ENCODE data around the gene TSPAN9.

TSPAN9 gene

GRCh38 chr12:3040026-3040656 lies 37.0 kb upstream of the TSPAN9 start:
- H3K9me3 ChIP-seq (ENCODE audit: control insufficient read depth, insufficient read depth, low read length), result no peaks in the 10 kb centered on the region
- peaks cover 8% of the 10 kb centered on the region for H3K36me3 ChIP-seq (ENCODE audit: insufficient read depth, low read length)
- no peaks in the 10 kb centered on the region for H3K4me1 ChIP-seq (ENCODE audit: insufficient read depth, low read length)
- no peak overlapping the region for H3K9ac ChIP-seq (ENCODE audit: low read depth, low read length)

- Histone ChIP-seq H3K36me3 (ENCODE audit: insufficient read depth, low read length) (peaks cover 6% of the 10 kb centered on the region), H3K9ac (ENCODE audit: low read depth, low read length) (no peak overlapping the region), H3K9me3 (ENCODE audit: control insufficient read depth, insufficient read depth, low read length) (no peaks in the 10 kb centered on the region), H3K4me1 (ENCODE audit: insufficient read depth, low read length) (no peaks in the 10 kb centered on the region)
Observed at GRCh38 chr12:3040663-3041544, 36.3 kb upstream of the TSPAN9 start.

GRCh38 chr12:3041558-3042164 lies 35.5 kb upstream of the TSPAN9 start:
- Histone ChIP-seq H3K9me3 (ENCODE audit: control insufficient read depth, insufficient read depth, low read length) (no peaks in the 10 kb centered on the region), H3K4me1 (ENCODE audit: insufficient read depth, low read length) (no peaks in the 10 kb centered on the region), H3K9ac (ENCODE audit: low read depth, low read length) (no peak overlapping the region), H3K36me3 (ENCODE audit: insufficient read depth, low read length) (peaks cover 6% of the 10 kb centered on the region)

DNA sequence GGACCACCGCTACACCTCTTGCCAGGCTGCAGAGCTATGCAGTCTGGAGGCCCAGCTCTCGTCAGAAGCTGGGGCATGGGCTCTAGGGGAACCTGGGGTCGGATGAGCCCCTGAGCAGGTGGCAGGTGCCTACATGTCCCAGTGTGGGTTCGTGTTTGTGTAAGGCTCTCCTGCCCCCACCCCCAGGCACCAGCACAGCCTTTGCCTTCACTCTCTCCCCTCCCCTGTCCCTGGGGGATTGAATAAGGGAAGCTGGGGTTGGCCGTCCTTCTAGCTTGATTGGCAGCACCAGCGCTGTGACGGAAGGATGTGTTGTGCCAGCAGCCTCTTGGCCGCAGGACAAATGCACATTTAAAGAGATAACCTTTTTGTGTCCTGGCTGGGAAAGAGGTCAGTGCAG lies 34.8 kb upstream of the TSPAN9 start:
- H3K9ac ChIP-seq (ENCODE audit: low read depth, low read length), result no peak overlapping the region
- H3K4me1 ChIP-seq (ENCODE audit: insufficient read depth, low read length), result peaks cover under 1% of the 10 kb centered on the region; the same call in 1 of the 2 replicates
- H3K36me3 ChIP-seq (ENCODE audit: insufficient read depth, low read length), result peaks cover 3% of the 10 kb centered on the region; the same call in 1 of the 2 replicates
- no peaks in the 10 kb centered on the region for H3K9me3 ChIP-seq (ENCODE audit: control insufficient read depth, insufficient read depth, low read length)

DNA sequence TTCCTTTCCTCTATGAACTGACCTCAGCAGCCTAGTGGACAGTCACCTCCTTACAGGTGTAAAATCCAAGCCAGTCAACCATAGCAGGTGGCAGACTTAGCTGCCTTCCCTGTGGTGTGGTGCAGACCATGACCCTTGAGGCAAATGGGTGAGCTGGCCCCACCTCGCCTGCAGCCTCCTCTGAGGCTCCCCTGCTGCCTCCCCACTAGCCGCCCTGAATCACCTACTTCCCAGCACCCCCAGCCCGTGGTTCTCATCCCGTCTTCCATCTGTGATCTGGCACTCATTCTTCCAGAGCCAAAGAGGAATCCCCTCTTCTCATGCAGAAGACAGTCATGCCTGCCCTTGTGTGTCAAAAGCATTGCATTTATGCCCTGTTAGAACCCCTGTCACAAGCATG lies 34.4 kb upstream of the TSPAN9 start:
- no peaks in the 10 kb centered on the region for H3K9me3 ChIP-seq (ENCODE audit: control insufficient read depth, insufficient read depth, low read length)
- H3K36me3 ChIP-seq (ENCODE audit: insufficient read depth, low read length), result no peaks in the 10 kb centered on the region; the same call in 1 of the 2 replicates
- peaks cover 5% of the 10 kb centered on the region; the same call in 1 of the 2 replicates for H3K4me1 ChIP-seq (ENCODE audit: insufficient read depth, low read length)
- H3K9ac ChIP-seq (ENCODE audit: low read depth, low read length), result no peak overlapping the region

DNA sequence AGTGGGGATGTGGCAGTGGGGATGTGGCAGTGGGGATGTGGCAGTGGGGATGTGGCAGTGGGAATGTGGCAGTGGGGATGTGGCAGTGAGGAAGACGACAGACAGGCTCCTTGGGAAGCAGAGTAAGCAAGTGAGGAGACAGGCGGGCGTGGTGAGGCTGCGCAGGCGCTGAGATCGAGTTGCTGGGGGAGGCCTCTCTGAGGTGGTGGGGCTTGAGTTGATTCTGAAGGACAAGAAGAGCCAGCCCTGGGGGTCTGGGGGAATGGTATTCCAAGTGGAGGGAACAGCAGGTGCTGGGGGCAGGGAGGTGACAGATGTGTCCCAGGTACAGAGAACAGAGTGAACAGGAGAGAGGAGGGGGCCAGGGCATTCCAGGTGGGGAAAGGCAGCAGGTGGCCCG lies 33.8 kb upstream of the TSPAN9 start:
- no peaks in the 10 kb centered on the region for H3K9me3 ChIP-seq (ENCODE audit: control insufficient read depth, insufficient read depth, low read length)
- no peaks in the 10 kb centered on the region; the same call in 1 of the 2 replicates for H3K36me3 ChIP-seq (ENCODE audit: insufficient read depth, low read length)
- H3K4me1 ChIP-seq (ENCODE audit: insufficient read depth, low read length), result peaks cover 8% of the 10 kb centered on the region; the same call in 1 of the 2 replicates
- H3K9ac ChIP-seq (ENCODE audit: low read depth, low read length), result no peak overlapping the region

- Histone ChIP-seq H3K9ac (ENCODE audit: low read depth, low read length) (no peak overlapping the region), H3K4me1 (ENCODE audit: insufficient read depth, low read length) (peaks cover 8% of the 10 kb centered on the region; the same call in 1 of the 2 replicates), H3K36me3 (ENCODE audit: insufficient read depth, low read length) (no peaks in the 10 kb centered on the region), H3K9me3 (ENCODE audit: control insufficient read depth, insufficient read depth, low read length) (no peaks in the 10 kb centered on the region)
Observed at GRCh38 chr12:3044141-3044630, 33.0 kb upstream of the TSPAN9 start.

DNA sequence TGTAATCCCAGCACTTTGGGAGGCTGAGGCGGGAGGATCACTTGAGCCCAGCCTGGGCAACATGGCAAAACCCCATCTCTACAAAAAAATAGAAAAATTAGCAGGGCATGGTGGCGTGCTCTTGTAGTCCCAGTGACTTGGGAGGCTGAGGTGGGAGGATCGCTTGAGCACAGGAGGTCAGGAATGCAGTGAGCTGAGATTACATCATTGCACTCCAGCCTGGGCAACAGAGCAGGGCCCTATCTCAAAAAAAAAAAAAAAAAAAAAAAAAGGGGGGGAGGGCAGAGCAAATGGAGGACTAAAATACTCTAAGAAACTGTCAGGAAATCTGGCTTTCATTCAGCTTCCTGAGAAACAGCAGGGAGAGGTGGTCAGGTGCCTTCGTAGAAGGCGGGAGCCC lies 31.7 kb upstream of the TSPAN9 start:
- Histone ChIP-seq H3K4me1 (ENCODE audit: insufficient read depth, low read length) (peaks cover 8% of the 10 kb centered on the region; the same call in 1 of the 2 replicates), H3K9me3 (ENCODE audit: control insufficient read depth, insufficient read depth, low read length) (no peaks in the 10 kb centered on the region), H3K36me3 (ENCODE audit: insufficient read depth, low read length) (no peaks in the 10 kb centered on the region), H3K9ac (ENCODE audit: low read depth, low read length) (no peak overlapping the region)

GRCh38 chr12:3045989-3046388 lies 31.2 kb upstream of the TSPAN9 start:
- H3K9ac ChIP-seq (ENCODE audit: low read depth, low read length), result no peak overlapping the region
- H3K4me1 ChIP-seq (ENCODE audit: insufficient read depth, low read length), result peaks cover 8% of the 10 kb centered on the region; the same call in 1 of the 2 replicates
- H3K36me3 ChIP-seq (ENCODE audit: insufficient read depth, low read length), result no peaks in the 10 kb centered on the region
- no peaks in the 10 kb centered on the region for H3K9me3 ChIP-seq (ENCODE audit: control insufficient read depth, insufficient read depth, low read length)

GRCh38 chr12:3046441-3047200 lies 30.6 kb upstream of the TSPAN9 start:
- H3K9ac ChIP-seq (ENCODE audit: low read depth, low read length), result no peak overlapping the region
- H3K4me1 ChIP-seq (ENCODE audit: insufficient read depth, low read length), result peaks cover 8% of the 10 kb centered on the region; the same call in 1 of the 2 replicates
- no peaks in the 10 kb centered on the region for H3K9me3 ChIP-seq (ENCODE audit: control insufficient read depth, insufficient read depth, low read length)
- no peaks in the 10 kb centered on the region for H3K36me3 ChIP-seq (ENCODE audit: insufficient read depth, low read length)

- Histone ChIP-seq H3K4me1 (ENCODE audit: insufficient read depth, low read length) (peaks cover 8% of the 10 kb centered on the region; the same call in 1 of the 2 replicates), H3K36me3 (ENCODE audit: insufficient read depth, low read length) (no peaks in the 10 kb centered on the region), H3K9me3 (ENCODE audit: control insufficient read depth, insufficient read depth, low read length) (no peaks in the 10 kb centered on the region), H3K9ac (ENCODE audit: low read depth, low read length) (no peak overlapping the region)
Observed at GRCh38 chr12:3047961-3048360, 29.2 kb upstream of the TSPAN9 start.

DNA sequence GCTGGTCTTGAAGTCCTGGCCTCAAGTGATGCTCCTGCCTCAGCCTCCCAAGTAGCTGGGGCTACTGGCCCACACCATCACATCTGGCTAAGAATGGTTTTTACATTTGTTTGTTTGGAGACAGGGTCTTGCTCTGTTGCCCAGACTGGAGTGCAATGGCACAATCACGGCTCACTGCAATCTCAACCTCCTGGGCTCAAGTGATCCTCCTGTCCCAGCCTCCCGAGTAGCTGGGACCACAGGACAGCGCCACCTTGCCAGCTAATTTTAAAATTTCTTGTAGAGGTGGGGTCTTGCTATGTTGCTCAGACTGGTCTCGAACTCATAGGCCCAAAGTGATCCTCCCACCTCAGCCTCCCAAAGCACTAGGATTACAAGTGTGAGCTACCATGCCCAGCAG lies 28.6 kb upstream of the TSPAN9 start:
- peaks cover 8% of the 10 kb centered on the region; the same call in 1 of the 2 replicates for H3K4me1 ChIP-seq (ENCODE audit: insufficient read depth, low read length)
- no peaks in the 10 kb centered on the region for H3K36me3 ChIP-seq (ENCODE audit: insufficient read depth, low read length)
- no peak overlapping the region for H3K9ac ChIP-seq (ENCODE audit: low read depth, low read length)
- no peaks in the 10 kb centered on the region for H3K9me3 ChIP-seq (ENCODE audit: control insufficient read depth, insufficient read depth, low read length)

- H3K9me3 ChIP-seq (ENCODE audit: control insufficient read depth, insufficient read depth, low read length), result no peaks in the 10 kb centered on the region
- no peak overlapping the region for H3K9ac ChIP-seq (ENCODE audit: low read depth, low read length)
- peaks cover 8% of the 10 kb centered on the region; the same call in 1 of the 2 replicates for H3K4me1 ChIP-seq (ENCODE audit: insufficient read depth, low read length)
- H3K36me3 ChIP-seq (ENCODE audit: insufficient read depth, low read length), result no peaks in the 10 kb centered on the region
Observed at GRCh38 chr12:3049176-3049575, 28.0 kb upstream of the TSPAN9 start.

Data from ES-I3 (cell line).